Activated CD4-positive, alpha-beta T cell treated with anti-CD3 and anti-CD28 coated beads for 24 hours (primary cell): ENCODE results near the gene MSH2.

ENCODE experiments used
- DNase-seq, 2 donors: peaks; one replicate each; pipeline ENCODE4 v3.0.0-alpha.2; 2020; ENCODE audit warnings: low read depth in 2 of 2

Gene MSH2

DNA sequence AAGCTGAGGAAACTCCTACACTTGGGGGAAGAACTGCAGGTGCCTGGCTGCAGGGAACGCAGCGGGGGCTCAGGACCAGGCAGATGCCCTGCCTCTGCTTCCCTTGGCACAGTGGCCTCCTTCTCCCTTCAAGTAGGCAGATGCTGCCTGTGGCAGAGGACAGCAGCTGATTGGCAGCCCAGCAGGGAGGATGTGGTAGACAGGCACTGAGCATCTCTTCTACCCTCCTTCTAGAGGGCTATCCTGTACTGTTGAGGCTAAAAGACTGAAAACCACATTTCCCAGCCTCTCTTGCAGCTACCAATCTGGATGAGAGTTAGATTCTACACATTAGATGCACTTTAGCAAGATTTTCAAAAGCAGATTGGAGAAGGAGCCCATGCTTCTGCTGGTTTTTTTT, 105.7 kb downstream of the MSH2 start:
- no peak for DNase-seq

DNA sequence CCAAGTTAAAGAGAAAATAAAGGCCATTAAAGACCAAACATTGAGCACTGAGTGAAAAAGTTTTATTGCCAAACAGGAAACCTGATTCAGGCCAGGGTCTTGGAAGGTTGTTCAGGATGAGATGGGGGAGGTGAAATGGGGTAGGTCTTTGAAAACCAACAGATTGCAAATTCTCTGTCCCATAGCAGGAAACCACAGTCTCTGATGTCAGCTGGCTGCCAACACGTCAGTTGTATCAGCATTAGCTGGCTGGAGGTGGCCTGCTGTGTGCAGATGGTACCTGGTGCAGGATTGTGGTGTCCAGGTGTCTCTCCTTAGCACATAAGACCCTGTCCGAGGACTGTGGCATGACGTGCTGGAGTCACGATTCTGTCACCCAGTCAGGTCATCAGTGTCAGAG, 106.3 kb downstream of the MSH2 start:
- no peak for DNase-seq

DNA sequence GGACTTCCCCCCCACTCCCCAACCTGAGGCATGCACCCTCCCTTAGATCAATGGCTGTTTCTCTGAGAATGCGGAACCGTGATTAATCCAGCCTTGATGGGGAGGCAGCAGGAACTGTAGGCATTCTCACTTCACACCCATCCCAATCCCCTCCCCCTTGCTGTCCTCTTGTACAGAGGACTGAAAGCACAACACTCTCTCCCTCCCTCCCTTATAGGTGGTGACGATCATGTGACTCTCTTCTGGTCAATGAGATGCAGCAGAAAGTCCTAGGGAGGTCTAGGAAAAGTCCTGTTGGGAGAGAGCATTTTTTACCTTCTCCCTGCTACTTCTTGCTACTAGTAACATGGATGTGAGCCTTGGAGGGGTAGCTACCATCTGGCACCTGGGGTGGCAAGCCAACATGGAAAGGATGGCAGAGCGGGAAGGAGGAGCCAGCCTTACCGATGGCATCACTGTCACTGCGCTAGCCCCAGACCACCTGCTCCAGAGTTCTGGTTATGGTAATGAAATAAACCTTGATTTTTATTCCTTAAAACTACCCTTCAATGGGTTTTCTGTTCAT, 106.9 kb downstream of the MSH2 start:
- DNase-seq: no peak

DNA sequence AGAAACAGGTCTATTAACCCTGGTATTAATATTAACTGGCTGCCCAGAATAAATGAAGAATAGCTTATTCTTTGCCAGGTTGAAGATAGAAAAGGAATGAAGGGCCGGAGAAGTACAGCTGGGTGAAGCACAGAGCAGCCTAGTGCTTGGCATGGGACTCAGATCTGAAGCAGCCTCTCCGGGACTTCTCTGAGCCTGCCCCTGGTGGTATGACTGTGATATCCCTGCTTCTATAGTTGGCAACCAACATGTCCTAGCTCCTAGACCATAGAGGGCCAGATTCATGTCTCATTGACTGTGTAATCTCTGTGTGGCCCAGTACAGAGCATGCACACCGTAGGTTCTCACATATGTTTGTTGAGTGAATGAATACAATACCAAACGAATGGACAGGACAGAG, 107.8 kb downstream of the MSH2 start:
- no peak for DNase-seq

DNA sequence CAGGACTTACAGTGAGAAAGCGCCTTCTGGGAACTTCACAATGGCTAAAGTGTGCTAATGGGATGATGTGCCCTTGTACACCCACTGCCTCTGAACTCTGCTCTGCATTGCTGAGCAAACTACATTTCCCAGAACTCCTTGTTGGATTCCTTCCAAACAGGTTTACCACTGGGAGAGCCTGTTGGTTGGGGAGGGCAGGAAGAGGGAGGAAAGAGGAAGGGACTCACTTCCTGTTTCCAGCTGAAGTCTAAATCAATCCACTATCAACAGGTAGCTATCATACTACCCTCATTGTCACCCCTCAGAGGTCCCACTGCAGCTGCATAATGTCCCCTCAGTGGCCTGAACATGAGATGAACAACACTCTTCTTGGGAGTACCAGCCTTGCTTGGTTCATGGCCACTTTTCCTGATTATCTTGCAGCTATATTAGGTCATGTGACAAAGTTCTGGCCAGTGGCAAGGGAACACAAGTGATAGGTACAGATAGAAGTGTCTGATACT, 109.7 kb downstream of the MSH2 start:
- DNase-seq: no peak

DNA sequence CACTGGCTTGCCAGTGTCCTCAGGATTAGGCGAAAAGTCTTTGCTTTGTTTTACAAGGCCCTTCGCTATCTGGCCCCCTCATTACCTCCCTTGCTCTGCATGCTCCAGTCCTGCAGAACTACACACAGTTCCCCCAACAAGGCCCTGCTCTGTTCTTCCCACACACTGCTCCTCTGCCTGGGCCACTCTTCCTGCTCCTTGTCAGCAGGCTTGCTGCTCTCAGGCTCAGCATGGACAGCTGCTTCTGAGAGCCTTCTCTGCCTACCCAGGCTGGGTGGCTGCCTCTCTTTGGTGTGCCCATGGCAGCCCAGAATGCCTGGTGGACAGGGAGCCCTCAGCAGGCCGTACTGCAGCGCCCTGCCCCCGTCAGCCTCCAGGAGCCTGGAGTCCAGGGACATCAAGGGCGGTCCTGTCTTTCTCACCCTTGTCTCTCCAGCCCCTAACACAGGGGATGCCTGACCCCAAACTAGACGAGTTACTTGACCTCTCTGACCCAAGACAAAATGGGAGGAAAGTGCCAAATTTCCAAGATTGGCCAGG, 111.1 kb downstream of the MSH2 start:
- DNase-seq: no peak

DNA sequence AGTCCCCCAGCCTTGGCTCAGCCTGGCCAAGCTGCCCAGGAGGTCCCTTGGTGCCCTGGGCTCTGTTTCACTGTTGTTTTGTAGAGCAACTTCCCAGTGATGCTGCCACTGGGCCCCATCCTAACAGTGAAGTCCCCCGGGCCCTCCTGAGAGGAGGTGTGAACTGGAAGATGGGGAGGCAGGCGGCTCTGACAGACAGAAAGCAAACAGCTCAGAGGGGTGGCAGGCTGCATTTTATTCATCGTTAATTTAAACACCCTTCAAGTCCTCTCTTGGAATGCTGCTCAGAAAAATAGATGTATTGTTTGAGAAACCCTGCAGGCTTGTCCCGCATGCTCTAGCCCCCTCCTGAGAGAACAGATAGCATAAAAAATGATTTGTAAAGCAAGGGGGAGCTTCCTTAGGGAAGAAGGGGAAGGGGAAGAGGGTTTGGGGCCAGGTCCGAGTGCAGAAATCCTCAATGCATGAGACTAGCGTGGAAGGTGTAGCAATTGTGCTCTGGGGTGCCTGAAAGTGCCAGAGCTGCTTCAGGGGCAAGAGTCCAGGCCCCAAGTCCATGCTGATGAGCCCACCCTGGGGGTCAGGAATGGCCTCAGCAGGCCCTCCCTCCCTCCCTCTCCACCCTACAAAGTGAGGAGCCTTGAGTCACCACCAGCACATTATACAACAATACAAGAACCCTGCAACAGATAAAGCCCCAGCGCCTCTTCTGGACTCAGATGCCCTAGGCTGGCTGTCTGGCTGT, 113.6 kb downstream of the MSH2 start:
- DNase-seq: no peak

DNA sequence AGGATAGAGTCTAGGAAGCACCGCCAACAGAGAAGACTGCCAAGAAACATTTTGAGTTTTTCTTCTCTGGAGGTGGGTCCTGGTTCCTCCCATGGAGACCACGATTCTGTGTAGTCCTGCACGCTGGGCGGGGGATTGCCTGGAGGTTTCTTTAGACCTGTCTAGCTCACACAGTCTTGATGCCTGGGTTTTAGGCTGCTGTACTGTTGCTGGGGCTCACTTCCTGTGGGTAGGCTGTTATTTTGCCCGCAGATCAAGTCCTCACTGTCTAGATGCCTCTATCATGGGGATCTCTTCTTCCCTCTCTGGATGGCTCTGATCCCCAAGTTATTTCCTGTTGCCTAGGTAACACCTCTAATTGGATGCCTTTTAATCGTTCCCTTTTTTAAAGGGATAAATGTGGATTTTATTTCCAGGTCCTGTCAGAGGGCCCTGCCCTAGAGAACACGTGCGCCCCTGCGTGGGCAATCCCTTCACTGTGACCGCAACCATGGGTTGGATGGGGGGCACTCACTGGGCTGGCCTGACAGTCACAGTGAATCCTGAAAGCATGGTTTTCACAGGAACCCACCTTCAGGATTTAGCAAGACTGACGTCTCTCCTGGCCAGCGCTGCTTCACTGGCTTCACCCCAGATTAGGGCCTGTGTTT, 115.7 kb downstream of the MSH2 start:
- DNase-seq: no peak

DNA sequence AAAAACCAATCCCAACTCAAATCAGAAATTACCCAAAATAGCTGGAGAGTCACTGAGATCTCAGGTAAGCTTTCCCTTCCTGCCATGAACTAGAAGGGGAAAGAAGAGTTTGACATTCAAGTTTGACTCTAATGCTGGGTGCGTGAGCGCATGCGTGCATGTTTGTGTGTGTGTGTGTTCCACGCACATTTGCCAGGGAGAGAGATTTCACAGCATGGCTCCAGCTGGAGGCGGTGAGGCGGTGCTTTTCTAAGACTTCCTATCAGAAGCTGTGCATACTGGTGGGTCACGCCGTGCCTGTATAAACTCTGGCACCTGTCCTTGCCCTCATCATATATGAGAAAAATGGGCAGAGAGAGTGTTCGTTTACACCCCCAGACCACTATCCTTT, 116.2 kb downstream of the MSH2 start:
- no peak for DNase-seq

DNA sequence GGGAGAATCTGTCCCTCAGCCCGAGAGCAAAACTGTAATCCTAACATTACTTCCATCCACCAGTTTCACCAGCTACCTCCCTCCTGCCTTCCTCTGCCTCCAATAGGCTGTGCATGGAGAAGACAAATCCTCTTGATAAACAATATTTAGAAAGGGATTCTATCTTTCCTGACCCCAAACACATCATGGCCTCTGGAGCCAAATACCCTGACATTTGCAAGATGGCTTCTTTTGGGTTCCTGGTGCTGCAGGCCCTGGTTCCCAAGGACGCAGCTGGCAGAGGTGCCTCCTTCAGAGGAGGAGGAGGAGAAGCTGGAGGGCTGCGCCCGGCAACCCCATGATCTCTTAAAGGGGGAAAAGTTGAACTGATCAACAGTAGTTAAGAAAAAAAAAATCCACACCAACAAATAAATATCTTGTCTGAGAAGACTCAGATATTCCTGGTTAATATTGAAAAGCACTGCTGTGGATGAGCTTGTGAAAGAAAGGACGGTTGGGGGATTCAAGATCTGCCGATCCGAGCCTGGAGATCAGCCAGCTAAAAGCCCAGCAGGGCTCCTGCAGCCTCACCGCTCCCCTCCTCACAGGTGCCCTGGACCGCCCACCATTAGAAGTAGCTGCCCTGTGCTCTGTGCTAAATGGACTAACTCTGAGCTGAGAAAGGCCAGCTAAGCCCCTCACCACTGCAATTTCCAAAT, 116.8 kb downstream of the MSH2 start:
- no peak for DNase-seq

DNA sequence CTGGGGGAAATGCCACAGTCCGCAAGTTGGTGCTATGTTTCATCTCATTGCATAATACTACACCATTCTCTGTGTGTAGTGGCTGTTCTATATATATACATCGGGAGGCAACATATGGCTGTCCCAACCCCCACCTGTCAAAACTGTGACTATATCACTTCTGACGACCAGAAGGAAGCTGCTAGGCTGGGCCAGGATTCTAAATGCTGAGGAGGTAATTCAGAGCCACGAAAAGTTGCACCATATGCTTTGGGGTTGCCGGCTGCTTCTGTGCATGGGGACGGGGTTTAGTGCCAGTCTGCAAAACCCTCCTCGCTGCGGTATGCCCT, 117.3 kb downstream of the MSH2 start:
- peak in 1 of 2 donors; percentile 1 for DNase-seq

DNA sequence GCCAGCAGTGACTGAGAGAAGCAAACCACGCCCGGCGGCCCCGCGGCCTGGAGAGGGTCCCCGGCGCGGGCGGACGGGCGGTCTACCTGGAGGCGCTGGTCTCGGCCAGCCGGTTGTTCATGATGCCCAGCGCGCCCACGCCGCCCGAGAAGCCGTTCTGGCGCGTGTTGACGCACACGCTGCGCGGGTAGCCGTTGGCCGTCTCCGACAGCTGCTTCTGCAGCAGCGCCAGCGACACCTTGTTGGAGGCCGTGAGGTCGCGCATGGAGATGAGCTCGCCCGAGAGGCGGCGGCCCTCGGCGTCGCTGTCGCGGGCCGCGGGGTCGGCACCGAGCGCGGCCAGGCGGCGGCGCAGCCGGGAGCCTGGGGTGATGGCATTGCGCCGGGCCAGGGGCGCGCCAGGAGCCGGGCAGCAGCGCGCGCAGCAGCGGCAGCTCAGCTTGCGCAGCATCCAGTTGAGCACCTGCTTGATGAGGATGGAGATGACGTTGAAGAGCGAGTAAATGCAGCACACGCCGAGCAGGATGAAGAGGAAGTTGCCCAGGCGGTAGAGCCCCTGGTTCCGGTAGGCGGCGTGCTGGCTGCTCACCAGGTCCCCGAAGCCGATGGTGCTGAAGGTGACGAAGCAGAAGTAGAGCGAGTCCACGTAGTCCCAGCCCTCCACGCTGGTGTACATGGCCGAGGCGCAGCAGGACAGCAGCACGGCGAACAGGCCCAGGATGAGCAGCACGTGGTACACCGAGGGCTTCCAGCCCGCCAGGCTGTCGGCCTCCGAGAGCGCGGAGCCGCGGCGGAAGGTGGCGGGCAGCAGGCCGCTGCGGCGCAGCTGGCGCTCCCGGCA, 118.1 kb downstream of the MSH2 start:
- peak; percentile 46 to 50 for DNase-seq

DNA sequence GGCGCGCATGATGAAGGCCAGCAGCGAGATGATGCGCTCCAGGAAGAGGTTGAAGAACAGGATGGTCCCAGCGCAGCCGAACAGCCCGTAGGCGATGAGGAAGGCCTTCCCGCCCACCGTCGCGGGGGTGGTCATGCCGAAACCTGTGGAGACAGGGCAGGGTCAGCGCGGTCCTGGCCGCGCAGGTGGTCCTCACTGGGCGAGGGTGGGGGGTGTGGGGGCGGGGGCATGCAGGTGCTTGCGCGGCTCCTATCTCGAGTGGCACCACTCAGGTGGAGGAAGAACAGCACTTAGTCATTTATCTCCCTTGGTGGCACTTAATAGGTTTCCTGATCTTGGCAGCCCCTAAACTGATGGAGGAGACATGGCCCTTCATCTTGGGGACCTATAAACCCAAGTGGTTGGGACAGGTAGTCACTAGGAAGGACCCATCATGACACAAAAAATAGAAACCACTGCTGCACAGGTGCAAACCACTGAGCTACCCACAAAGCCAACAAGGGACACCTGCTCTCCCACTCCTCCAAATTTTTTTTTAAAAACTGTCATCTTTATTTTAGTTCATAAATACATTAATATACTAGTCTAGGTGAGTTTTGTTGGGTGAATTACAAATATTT, 118.8 kb downstream of the MSH2 start:
- no peak for DNase-seq

DNA sequence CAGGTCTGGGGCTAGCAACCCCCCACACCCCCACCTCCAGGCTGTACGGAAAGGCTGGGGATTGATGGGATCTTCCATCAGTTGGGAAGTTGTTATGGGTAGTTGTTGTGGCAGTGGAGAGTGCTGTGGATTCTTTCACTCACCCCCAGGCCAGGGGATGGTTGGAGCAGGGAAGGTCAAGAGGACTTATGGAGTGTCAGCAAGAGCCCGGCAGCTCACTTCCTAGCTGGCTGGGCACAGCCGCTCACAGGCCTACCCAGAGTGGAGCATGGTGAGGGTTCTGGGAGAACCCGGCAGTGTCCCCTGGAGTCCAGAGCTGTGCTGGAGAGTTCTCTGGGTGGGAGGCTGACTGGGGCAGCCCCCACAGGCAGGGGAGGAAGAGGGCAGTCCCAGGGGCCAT, 122.2 kb downstream of the MSH2 start:
- DNase-seq: no peak

DNA sequence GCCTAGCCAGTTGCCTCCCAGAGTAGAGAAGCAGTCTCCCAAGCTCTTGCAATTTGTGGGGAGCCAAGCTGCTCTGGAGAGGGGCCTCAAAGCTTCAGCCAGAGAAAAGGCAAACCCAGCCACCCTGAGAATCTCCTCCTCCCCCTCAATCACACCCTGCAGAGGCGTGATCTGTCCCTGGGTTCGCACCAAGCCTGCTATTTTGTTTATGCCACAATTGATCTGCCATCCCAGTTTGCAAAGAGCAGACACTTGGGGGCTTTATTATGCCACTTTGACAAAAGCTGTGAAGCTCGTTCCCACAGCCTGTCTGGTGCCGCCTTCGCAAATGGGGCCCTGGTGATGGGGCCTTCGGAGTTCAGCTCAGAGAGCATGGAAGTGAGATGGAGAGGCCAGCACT, 125.5 kb downstream of the MSH2 start:
- no peak for DNase-seq

DNA sequence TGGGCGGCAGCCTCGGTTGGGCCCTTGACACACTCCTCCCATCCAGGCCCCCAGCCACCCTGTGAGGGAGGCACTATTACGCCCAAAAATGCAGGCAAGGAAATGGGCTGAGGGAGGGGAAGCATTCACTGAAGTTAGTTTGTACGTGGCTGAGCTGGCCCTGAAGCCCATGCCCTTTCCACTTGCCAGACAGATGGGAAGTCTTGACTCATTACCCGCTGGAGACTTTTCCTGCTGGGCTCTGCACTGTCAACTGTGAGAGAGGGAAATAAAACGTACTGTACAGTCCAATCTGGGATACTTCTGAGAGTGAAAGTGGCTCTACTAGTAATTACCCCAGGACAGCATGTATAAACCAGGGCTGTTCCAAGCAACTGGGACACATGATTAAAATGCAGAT, 125.9 kb downstream of the MSH2 start:
- no peak for DNase-seq

DNA sequence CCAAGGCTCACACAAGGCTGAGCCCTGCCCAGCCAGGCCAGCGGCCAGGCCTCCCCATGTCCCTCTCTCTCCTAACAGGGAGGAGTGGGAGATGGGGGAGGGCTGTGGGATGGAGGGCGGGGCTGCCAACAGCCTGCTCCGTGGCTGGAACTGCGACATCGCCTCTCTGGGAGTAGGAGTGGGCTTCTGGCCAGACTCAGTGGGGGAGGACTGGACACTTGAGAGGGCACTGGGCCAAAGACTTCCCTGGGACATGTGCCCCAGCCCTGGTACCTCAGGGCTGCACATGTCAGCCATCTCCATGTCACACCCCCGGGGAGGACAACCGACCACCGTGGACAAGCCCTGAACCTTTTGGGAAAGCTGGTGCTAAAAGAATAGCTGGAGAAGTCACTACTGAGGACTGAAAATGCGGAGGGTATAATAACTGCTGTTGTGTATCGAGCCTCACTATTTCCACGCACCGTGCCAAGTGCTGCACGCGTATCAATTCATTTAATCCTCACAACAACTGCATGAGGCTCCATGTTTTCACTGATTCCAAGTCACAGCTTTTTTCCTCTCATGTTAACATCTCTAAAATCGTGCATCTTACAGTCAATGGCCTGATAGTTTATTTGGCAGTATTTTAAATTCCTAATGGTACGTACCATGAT, 127.3 kb downstream of the MSH2 start:
- DNase-seq: no peak

DNA sequence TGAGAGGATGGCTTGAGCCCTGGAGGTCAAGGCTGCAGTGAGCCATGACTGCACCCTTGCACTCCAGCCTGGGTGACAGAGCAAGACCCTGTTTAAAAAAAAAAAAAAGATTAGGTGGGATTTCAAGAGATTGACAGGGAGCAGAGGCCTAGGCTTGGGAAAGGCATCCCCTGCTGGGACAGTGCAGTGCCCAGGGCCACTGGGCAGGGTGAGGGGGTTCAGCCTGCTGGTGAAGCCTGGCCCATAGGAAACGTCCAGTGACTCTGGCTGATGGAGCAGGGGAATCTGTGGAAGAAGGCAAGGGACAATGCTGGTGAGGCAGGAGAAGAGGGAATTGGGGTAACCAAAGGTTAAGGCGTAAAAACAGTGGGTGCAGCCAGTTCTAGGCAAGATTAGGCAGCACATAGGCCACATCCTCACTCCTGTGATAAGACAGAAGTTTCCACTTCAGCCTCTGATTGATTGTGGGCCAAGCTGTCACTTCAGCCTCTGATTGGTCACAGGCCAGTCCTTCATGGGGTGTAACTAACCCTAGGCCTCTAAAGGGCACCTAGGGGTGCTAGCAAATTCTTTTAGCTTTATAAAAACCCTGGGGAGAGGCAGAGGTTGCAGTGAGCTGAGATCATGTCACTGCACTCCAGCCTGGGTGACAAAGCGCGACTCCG, 128.6 kb downstream of the MSH2 start:
- DNase-seq: no peak
